HG02970 (cell line): ENCODE measurements around the gene TEX264.

Experiments
- ATAC-seq: cut with Tn5 transposase; IDR thresholded peaks from one replicate; pipeline ENCODE4 v1.9.1; 2021; ENCODE audit warnings: mild to moderate bottlenecking, moderate library complexity, moderate number of reproducible peaks; ENCODE audit not compliant: unreplicated experiment, low FRiP score

The TEX264 gene

GRCh38 chr3:51691949-51692348, 20.9 kb downstream of the TEX264 start:
- no peak for ATAC-seq

- ATAC-seq = no peak
Observed at GRCh38 chr3:51692980-51693395, 21.9 kb downstream of the TEX264 start.

- ATAC-seq = no peak
Observed at GRCh38 chr3:51696954-51697353, 25.9 kb downstream of the TEX264 start.

GRCh38 chr3:51698209-51698608, 27.2 kb downstream of the TEX264 start:
- ATAC-seq = no peak

GRCh38 chr3:51700403-51700802, 29.4 kb downstream of the TEX264 start:
- no peak for ATAC-seq

- ATAC-seq = no peak
Observed at GRCh38 chr3:51702156-51702555, 31.1 kb downstream of the TEX264 start.

- no peak for ATAC-seq
Observed at GRCh38 chr3:51703068-51703760, 32.2 kb downstream of the TEX264 start.

GRCh38 chr3:51703761-51704510, 32.9 kb downstream of the TEX264 start:
- ATAC-seq = no peak

GRCh38 chr3:51704511-51704950, 33.5 kb downstream of the TEX264 start:
- no peak for ATAC-seq

- ATAC-seq = no peak
Observed at GRCh38 chr3:51705276-51706020, 34.4 kb downstream of the TEX264 start.

- no peak for ATAC-seq
Observed at GRCh38 chr3:51706021-51706485, 35.0 kb downstream of the TEX264 start.

GRCh38 chr3:51706788-51707731, 36.0 kb downstream of the TEX264 start, which contains the start of gene GRM2:
TSS of gene GRM2 (plus strand) at chr3:51707068. CDS start at chr3:51708984, 1,916 bp downstream.
- ATAC-seq = no peak

GRCh38 chr3:51708216-51708845, 37.3 kb downstream of the TEX264 start:
- ATAC-seq = no peak

GRCh38 chr3:51709004-51709420, 38.0 kb downstream of the TEX264 start:
- ATAC-seq = no peak

- ATAC-seq = no peak
Observed at GRCh38 chr3:51709675-51710074, 38.6 kb downstream of the TEX264 start.

- ATAC-seq = no peak
Observed at GRCh38 chr3:51710631-51711351, 39.7 kb downstream of the TEX264 start.

GRCh38 chr3:51711352-51712037, 40.4 kb downstream of the TEX264 start:
- ATAC-seq = no peak

GRCh38 chr3:51712038-51712420, 41.0 kb downstream of the TEX264 start:
- ATAC-seq = no peak
